CD14-positive monocyte (primary cell): ENCODE data around the gene GNAL. TPM values are rescaled to one million over a fixed set of nuclear protein-coding genes. Genes with fewer than 3 reads are reported as not detected.

Experiments
- DNase-seq, 3 donors: peaks; one replicate each; pipeline ENCODE4 v3.0.0-alpha.2; 2011 to 2022
- H2AFZ ChIP-seq: 2 replicates; pipeline ENCODE4 v1.6.0; 2012; ENCODE audit warnings: mild to moderate bottlenecking, low read depth, low read length, inconsistent platforms; ENCODE audit not compliant: insufficient read depth, poor library complexity, severe bottlenecking
- H3K27ac ChIP-seq, 2 donors: 1 replicate in 1 of 2; 2 replicates in 1 of 2; pipeline ENCODE4 v1.5.1; 2012 to 2013; ENCODE audit warnings: low read length in 2 of 2, control low read depth in 1 of 2, inconsistent platforms in 1 of 2, low read depth in 1 of 2, mild to moderate bottlenecking in 1 of 2
- H3K27me3 ChIP-seq, 2 donors: one replicate each; pipeline versions ENCODE4 v1.6.0 to v1.6.1; 2011 to 2013; ENCODE audit warnings: low read length in 2 of 2; ENCODE audit not compliant: control insufficient read depth in 2 of 2, insufficient read depth in 2 of 2
- H3K36me3 ChIP-seq, 2 donors: replicated peaks in 1 of 2; 1 replicate in 1 of 2; 2 replicates in 1 of 2; pipeline versions ENCODE4 v1.5.1 to v1.6.1; 2012 to 2013; ENCODE audit warnings: low read length in 2 of 2, control low read depth in 1 of 2, inconsistent platforms in 1 of 2, mild to moderate bottlenecking in 1 of 2; ENCODE audit not compliant: insufficient read depth in 2 of 2, control insufficient read depth in 1 of 2
- H3K4me1 ChIP-seq, 2 donors: 1 replicate in 1 of 2; 2 replicates in 1 of 2; pipeline versions ENCODE4 v1.5.1 to v1.6.1; 2012 to 2013; ENCODE audit warnings: low read length in 2 of 2, control low read depth in 1 of 2, inconsistent platforms in 1 of 2, mild to moderate bottlenecking in 1 of 2, moderate library complexity in 1 of 2; ENCODE audit not compliant: insufficient read depth in 2 of 2, control insufficient read depth in 1 of 2
- H3K4me2 ChIP-seq: replicated peaks from 2 replicates; pipeline ENCODE3; 2012; ENCODE audit warnings: low read length, moderate library complexity, mild to moderate bottlenecking; ENCODE audit not compliant: poor library complexity, severe bottlenecking; ENCODE audit errors: extremely low read depth
- H3K4me3 ChIP-seq, 3 experiments: fragments of 200-600 bp in 1 of 3; sonication (generic) in 1 of 3; replicated peaks in 1 of 3; 1 replicate in 2 of 3; 2 replicates in 1 of 3; pipeline ENCODE4 v1.5.1; 2011 to 2013; ENCODE audit warnings: low read length in 3 of 3, mild to moderate bottlenecking in 3 of 3, control low read depth in 2 of 3, low read depth in 2 of 3, inconsistent platforms in 1 of 3, moderate library complexity in 1 of 3
- H3K79me2 ChIP-seq: 2 replicates; pipeline ENCODE4 v1.6.0; 2012; ENCODE audit warnings: mild to moderate bottlenecking, control low read depth, inconsistent platforms, low read length, moderate library complexity; ENCODE audit not compliant: insufficient read depth
- H3K9ac ChIP-seq: 2 replicates; pipeline ENCODE4 v1.6.0; 2017; ENCODE audit warnings: low read length, mild to moderate bottlenecking; ENCODE audit not compliant: insufficient read depth, poor library complexity, severe bottlenecking
- H3K9me3 ChIP-seq, 2 donors: replicated peaks in 1 of 2; 1 replicate in 1 of 2; 2 replicates in 1 of 2; pipeline versions ENCODE4 v1.5.1 to v1.6.1; 2012 to 2013; ENCODE audit warnings: low read length in 2 of 2, control low read depth in 1 of 2; ENCODE audit not compliant: control insufficient read depth in 1 of 2, insufficient read depth in 1 of 2
- H4K20me1 ChIP-seq: 2 replicates; pipeline ENCODE4 v1.6.0; 2012; ENCODE audit warnings: mild to moderate bottlenecking, low read length, control low read depth, moderate library complexity; ENCODE audit not compliant: insufficient read depth
- H3K27ac Mint-ChIP-seq, 7 donors: one replicate each; pipeline ENCODE4 v1.8.0; 2020; ENCODE audit warnings: mild to moderate bottlenecking in 7 of 7, mixed read lengths in 7 of 7, moderate library complexity in 6 of 7, inconsistent platforms in 2 of 7
- H3K27me3 Mint-ChIP-seq, 3 donors: one replicate each; pipeline ENCODE4 v1.8.0; 2021 to 2022; ENCODE audit warnings: low read depth in 3 of 3, mild to moderate bottlenecking in 3 of 3, mixed read lengths in 3 of 3, moderate library complexity in 3 of 3, inconsistent platforms in 1 of 3
- H3K36me3 Mint-ChIP-seq, 2 donors: one replicate each; pipeline ENCODE4 v1.8.0; 2020; ENCODE audit warnings: mixed read lengths in 2 of 2, inconsistent platforms in 1 of 2, mild to moderate bottlenecking in 1 of 2
- H3K4me1 Mint-ChIP-seq: one replicate; pipeline ENCODE4 v1.8.0; 2020; ENCODE audit warnings: mild to moderate bottlenecking, mixed read lengths
- H3K4me3 Mint-ChIP-seq, 2 donors: one replicate each; pipeline ENCODE4 v1.8.0; 2020; ENCODE audit warnings: mild to moderate bottlenecking in 2 of 2, mixed read lengths in 2 of 2, moderate library complexity in 1 of 2
- H3K9me3 Mint-ChIP-seq, 7 donors: one replicate each; pipeline ENCODE4 v1.8.0; 2020 to 2022; ENCODE audit warnings: mixed read lengths in 7 of 7, mild to moderate bottlenecking in 6 of 7, moderate library complexity in 6 of 7, inconsistent platforms in 2 of 7
- WGBS: methylation state at CpG from one replicate; pipeline ENCODE4 v1.1.5; 2013; ENCODE audit warnings: missing lambda C conversion rate; ENCODE audit not compliant: insufficient coverage; 5-methylcytosine and 5-hydroxymethylcytosine counted together
- intact Hi-C, 2 donors: fragments of 100-400 bp; cut with micrococcal nuclease; formaldehyde crosslinking; loops; one replicate each; pipeline versions ENCODE4 v1.15.0 to v1.15.1; 2023
- polyA plus RNA-seq, 3 donors: library from polyadenylated mRNA; depleted of rRNA in 1 of 3; unstranded in 2 of 3; stranded (reverse) in 1 of 3; fragments of 300-500 nt in 2 of 3; fragments of >200 nt in 1 of 3; fragmentation: Illumina TruSeq in 2 of 3; gene quantifications; 1 replicate in 2 of 3; 2 replicates in 1 of 3; pipeline ENCODE4 v1.2.3, GENCODE V29; 2012 to 2021
- TF ChIP-seq, protein P1 (sequence below): fragments of 200-600 bp; IDR thresholded peaks from one replicate; pipeline ENCODE4 v1.8.0; 2022; ENCODE audit warnings: antibody characterized with exemption, mild to moderate bottlenecking

GNAL gene
- polyA plus RNA-seq, 3 donors: 0.01 to 0.03 TPM; not detected in 1

DNA sequence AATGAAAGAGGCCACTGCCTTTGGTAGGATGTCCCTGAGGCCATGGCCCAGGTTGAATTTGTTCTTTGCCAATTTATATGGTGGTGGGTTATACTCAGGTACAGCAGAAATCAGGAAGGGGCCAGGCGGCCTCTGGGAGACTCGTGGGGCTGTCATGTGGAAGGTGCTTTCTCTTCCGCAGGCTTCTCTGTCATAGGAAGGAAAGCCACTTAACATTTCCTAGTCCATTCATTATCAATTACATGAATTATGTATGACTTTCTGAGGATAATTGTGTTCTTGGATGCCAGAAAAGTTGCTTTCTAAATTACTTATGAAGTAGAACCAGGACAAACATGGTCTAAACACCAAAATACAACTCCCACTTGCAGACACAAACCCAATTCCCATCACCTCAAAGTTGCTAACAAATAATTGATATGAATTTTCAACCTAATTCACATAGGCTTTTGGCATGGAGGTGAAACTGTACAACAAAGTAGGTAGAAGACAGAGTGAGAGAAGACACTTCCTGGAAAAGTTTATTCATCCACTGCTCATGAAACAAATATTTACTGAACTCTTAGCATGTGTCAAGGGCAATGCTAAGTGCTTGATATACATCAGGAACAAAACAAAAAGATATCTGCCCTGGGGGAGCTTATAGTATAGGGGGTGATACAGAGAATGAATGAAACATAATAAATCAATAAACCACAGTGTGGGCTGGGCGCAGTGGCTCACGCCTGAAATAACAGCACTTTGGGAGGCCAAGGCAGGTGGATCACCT lies 111.7 kb downstream of the GNAL start:
- Histone ChIP-seq H3K27ac (no peak overlapping the region), H3K4me1 (no peaks in the 10 kb centered on the region), H3K4me2 (no peak overlapping the region), H3K9me3 (no peaks in the 10 kb centered on the region), H4K20me1 (no peaks in the 10 kb centered on the region), H3K9ac (no peak overlapping the region), H3K36me3 (no peaks in the 10 kb centered on the region), H2AFZ (no peak overlapping the region), H3K27me3 (no peaks in the 10 kb centered on the region), H3K4me3 (no peak overlapping the region), H3K79me2 (no peaks in the 10 kb centered on the region)
- no peak overlapping the region for H3K27ac Mint-ChIP-seq
- intact Hi-C loops: no loop called here
- DNase-seq: no peak
- H3K9me3 Mint-ChIP-seq: no peaks in the 10 kb centered on the region
- WGBS: 80% methylated on average over 1 of the region's 5 CpGs
- H3K4me3 Mint-ChIP-seq: no peak overlapping the region
- H3K36me3 Mint-ChIP-seq: no peaks in the 10 kb centered on the region
- TF ChIP-seq, protein P1, sequence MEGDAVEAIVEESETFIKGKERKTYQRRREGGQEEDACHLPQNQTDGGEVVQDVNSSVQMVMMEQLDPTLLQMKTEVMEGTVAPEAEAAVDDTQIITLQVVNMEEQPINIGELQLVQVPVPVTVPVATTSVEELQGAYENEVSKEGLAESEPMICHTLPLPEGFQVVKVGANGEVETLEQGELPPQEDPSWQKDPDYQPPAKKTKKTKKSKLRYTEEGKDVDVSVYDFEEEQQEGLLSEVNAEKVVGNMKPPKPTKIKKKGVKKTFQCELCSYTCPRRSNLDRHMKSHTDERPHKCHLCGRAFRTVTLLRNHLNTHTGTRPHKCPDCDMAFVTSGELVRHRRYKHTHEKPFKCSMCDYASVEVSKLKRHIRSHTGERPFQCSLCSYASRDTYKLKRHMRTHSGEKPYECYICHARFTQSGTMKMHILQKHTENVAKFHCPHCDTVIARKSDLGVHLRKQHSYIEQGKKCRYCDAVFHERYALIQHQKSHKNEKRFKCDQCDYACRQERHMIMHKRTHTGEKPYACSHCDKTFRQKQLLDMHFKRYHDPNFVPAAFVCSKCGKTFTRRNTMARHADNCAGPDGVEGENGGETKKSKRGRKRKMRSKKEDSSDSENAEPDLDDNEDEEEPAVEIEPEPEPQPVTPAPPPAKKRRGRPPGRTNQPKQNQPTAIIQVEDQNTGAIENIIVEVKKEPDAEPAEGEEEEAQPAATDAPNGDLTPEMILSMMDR: no peak
- H3K4me1 Mint-ChIP-seq: no peaks in the 10 kb centered on the region
- peaks cover 2 to 12% (median 8%) of the 10 kb centered on the region in 3 donors for H3K27me3 Mint-ChIP-seq

DNA sequence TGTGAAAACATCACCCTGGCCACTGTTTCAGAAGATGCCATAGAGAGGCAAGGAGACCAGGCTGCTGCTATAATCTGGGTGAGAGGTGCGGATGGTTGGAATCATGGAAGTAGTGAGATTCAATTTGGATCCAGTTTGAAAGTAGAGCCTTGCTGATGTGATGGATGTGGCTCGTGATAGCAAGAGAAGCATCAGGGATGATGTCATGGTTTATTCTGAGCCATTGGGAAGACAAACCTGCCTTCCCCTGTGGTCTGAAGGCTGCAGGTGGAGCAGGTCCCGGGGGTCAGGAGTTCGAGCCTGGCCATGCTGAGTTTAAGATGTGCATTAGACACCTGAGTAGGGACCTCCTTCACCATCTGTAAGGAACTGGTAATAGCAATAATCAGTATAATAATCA lies 112.5 kb downstream of the GNAL start:
- Histone ChIP-seq H3K79me2 (no peaks in the 10 kb centered on the region), H2AFZ (no peak overlapping the region), H3K27me3 (no peaks in the 10 kb centered on the region), H4K20me1 (no peaks in the 10 kb centered on the region), H3K36me3 (no peaks in the 10 kb centered on the region), H3K27ac (no peak overlapping the region), H3K4me3 (no peak overlapping the region), H3K9me3 (no peaks in the 10 kb centered on the region), H3K4me2 (no peak overlapping the region), H3K4me1 (no peaks in the 10 kb centered on the region), H3K9ac (no peak overlapping the region)
- 96% methylated on average over 3 of the region's 4 CpGs for WGBS
- TF ChIP-seq, protein P1: no peak
- no peaks in the 10 kb centered on the region for H3K9me3 Mint-ChIP-seq
- DNase-seq: no peak
- intact Hi-C loops: no loop called here
- H3K27me3 Mint-ChIP-seq: peaks cover 2 to 12% (median 11%) of the 10 kb centered on the region in 3 donors
- no peak overlapping the region for H3K27ac Mint-ChIP-seq
- no peaks in the 10 kb centered on the region for H3K36me3 Mint-ChIP-seq
- H3K4me3 Mint-ChIP-seq: no peak overlapping the region
- H3K4me1 Mint-ChIP-seq: no peaks in the 10 kb centered on the region
